Ishikawa (cell line): Measurements from ENCODE around the gene NBAS.

Source experiments
- CEBPB ChIP-seq: IDR thresholded peaks from 2 replicates; pipeline ENCODE4 v1.6.1; 2012
- CREB1 ChIP-seq: IDR thresholded peaks from 2 replicates; pipeline ENCODE4 v1.6.1; 2012; ENCODE audit warnings: low read depth
- EGR1 ChIP-seq: IDR thresholded peaks from 2 replicates; pipeline ENCODE4 v1.6.1; 2012
- EP300 ChIP-seq: IDR thresholded peaks from 2 replicates; pipeline ENCODE4 v1.6.1; 2012; ENCODE audit warnings: borderline replicate concordance
- FOXM1 ChIP-seq: IDR thresholded peaks from 2 replicates; pipeline ENCODE4 v1.6.1; 2012; ENCODE audit warnings: low read depth, borderline replicate concordance
- NFIC ChIP-seq: IDR thresholded peaks from 2 replicates; pipeline ENCODE4 v1.6.1; 2012
- RAD21 ChIP-seq: IDR thresholded peaks from 2 replicates; pipeline ENCODE4 v1.6.1; 2012; ENCODE audit warnings: low read depth
- TAF1 ChIP-seq: IDR thresholded peaks from 2 replicates; pipeline ENCODE4 v1.6.1; 2012; ENCODE audit warnings: low read depth, mild to moderate bottlenecking
- TCF12 ChIP-seq: IDR thresholded peaks from 2 replicates; pipeline ENCODE4 v1.6.1; 2012; ENCODE audit warnings: low read depth
- TEAD4 ChIP-seq: IDR thresholded peaks from 2 replicates; pipeline ENCODE4 v1.6.1; 2012
- USF1 ChIP-seq: IDR thresholded peaks from 2 replicates; pipeline ENCODE4 v1.6.1; 2012
- YY1 ChIP-seq: IDR thresholded peaks from 2 replicates; pipeline ENCODE4 v1.6.1; 2012; ENCODE audit warnings: low read depth
- ZBTB7A ChIP-seq: IDR thresholded peaks from 2 replicates; pipeline ENCODE4 v1.6.1; 2012; ENCODE audit warnings: low read depth
- TF ChIP-seq, protein P1 (sequence below): IDR thresholded peaks from 2 replicates; pipeline ENCODE4 v1.6.1; 2012; ENCODE audit warnings: low read depth, mild to moderate bottlenecking
- TF ChIP-seq, protein P2 (sequence below): IDR thresholded peaks from 2 replicates; pipeline ENCODE4 v1.6.1; 2012

NBAS gene

DNA sequence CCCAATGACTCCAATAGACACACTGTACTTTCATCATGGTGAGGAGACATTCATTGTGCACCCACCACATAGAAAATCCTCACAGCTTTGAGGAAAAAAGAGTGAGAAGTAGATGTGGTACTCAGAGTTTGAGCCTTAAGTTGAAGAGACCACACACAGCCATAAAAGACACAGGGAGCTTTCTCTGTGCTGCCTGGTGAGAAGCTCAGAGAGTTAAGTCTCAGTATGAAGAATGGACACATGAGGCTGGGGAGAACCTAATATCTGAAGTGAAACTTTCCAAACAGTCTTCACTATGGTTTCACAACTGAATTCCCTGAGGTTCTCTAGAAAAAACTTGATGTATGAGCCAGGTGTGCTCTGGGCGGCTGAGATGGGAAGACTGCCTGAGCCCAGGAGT, 237.9 kb downstream of the NBAS start:
- no peak for TF ChIP-seq ZBTB7A
- no peak for TF ChIP-seq USF1
- TF ChIP-seq NFIC, result no peak
- TF ChIP-seq, protein P1, sequence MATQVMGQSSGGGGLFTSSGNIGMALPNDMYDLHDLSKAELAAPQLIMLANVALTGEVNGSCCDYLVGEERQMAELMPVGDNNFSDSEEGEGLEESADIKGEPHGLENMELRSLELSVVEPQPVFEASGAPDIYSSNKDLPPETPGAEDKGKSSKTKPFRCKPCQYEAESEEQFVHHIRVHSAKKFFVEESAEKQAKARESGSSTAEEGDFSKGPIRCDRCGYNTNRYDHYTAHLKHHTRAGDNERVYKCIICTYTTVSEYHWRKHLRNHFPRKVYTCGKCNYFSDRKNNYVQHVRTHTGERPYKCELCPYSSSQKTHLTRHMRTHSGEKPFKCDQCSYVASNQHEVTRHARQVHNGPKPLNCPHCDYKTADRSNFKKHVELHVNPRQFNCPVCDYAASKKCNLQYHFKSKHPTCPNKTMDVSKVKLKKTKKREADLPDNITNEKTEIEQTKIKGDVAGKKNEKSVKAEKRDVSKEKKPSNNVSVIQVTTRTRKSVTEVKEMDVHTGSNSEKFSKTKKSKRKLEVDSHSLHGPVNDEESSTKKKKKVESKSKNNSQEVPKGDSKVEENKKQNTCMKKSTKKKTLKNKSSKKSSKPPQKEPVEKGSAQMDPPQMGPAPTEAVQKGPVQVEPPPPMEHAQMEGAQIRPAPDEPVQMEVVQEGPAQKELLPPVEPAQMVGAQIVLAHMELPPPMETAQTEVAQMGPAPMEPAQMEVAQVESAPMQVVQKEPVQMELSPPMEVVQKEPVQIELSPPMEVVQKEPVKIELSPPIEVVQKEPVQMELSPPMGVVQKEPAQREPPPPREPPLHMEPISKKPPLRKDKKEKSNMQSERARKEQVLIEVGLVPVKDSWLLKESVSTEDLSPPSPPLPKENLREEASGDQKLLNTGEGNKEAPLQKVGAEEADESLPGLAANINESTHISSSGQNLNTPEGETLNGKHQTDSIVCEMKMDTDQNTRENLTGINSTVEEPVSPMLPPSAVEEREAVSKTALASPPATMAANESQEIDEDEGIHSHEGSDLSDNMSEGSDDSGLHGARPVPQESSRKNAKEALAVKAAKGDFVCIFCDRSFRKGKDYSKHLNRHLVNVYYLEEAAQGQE, result no peak
- no peak for TF ChIP-seq FOXM1
- TF ChIP-seq CEBPB, result no peak
- no peak for TF ChIP-seq EP300
- no peak for TF ChIP-seq EGR1
- no peak for TF ChIP-seq CREB1
- TF ChIP-seq TEAD4, result no peak

DNA sequence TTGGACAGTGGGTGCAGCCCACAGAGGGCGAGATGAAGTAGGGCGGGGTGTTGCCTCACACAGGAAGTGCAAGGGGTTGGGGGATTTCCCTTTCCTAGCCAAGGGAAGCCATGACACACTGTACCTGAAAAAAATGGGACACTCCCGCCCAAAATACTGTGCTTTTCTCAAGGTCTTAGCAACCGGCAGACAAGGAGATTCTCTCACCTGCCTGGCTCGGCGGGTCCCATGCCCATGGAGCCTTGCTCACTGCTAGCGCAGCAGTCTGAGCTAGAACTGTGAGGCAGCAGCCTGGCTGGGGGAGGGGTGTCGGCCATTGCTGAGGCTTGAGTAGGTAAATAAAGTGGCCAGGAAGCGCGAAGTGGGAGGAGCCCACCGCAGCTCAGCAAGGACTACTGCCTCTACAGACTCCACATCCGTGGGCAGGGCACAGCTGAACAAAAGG, 244.7 kb downstream of the NBAS start:
- TF ChIP-seq, protein P2, sequence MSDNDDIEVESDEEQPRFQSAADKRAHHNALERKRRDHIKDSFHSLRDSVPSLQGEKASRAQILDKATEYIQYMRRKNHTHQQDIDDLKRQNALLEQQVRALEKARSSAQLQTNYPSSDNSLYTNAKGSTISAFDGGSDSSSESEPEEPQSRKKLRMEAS, result no peak
- TF ChIP-seq NFIC, result no peak
- TF ChIP-seq CEBPB, result no peak
- no peak for TF ChIP-seq TEAD4
- TF ChIP-seq FOXM1, result no peak
- TF ChIP-seq ZBTB7A, result no peak
- no peak for TF ChIP-seq EP300
- TF ChIP-seq TCF12, result no peak
- TF ChIP-seq YY1, result no peak
- TF ChIP-seq CREB1, result no peak
- TF ChIP-seq USF1, result no peak
- no peak for TF ChIP-seq RAD21
- TF ChIP-seq, protein P1, result no peak
- no peak for TF ChIP-seq TAF1
- TF ChIP-seq EGR1, result no peak

- no peak for TF ChIP-seq CEBPB
- no peak for TF ChIP-seq CREB1
- no peak for TF ChIP-seq TAF1
- TF ChIP-seq USF1, result no peak
- TF ChIP-seq, protein P2, result no peak
- TF ChIP-seq EGR1, result no peak
- no peak for TF ChIP-seq TEAD4
- TF ChIP-seq EP300, result no peak
- TF ChIP-seq ZBTB7A, result no peak
- no peak for TF ChIP-seq FOXM1
- TF ChIP-seq NFIC, result no peak
- no peak for TF ChIP-seq RAD21
- TF ChIP-seq YY1, result no peak
- no peak for TF ChIP-seq TCF12
- TF ChIP-seq, protein P1, result no peak
Measured at GRCh38 chr2:15315411-15315810, 245.7 kb downstream of the NBAS start.

DNA sequence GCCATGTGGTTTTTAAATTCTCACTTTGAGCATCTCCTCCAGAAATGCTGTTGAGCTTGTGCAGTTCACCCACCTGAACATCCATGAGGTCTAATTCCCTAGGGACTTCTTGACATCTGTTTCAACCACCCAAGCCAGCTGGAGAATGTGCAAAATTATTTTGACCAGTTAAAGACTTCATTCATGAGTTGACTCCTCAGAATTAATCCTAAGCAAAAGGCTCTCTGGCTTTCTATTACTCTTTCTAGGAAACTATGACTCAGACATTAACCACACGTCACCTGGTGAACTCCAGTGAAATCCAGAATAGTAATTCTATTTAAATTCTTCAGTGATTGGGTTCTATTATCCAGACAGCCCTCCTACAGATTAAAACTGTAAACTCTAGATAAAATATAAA, 247.5 kb downstream of the NBAS start:
- TF ChIP-seq RAD21 (no peak), FOXM1 (no peak)
